ENCODE data around the gene IMMP2L.

DNA sequence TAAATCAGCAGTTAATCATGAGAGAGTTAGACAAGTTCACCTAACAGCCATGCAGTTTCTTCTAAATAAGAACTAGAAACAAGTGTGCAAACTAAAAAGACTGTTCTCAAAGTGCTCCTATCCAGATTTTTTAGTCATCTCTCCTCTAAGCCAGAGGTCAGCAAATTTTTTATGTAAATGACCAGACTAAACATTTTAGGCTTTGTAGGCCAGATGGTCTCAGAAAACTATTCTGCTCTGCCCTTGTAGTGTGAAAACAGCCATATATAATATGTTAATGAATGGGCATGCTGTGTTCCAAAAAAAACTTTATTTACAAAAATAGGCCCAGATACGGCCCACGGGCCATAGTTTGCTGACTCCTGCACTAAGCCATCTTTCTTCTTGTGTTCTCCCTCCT lies 734.4 kb downstream of the IMMP2L start:
- TF ChIP-seq, protein P1, sequence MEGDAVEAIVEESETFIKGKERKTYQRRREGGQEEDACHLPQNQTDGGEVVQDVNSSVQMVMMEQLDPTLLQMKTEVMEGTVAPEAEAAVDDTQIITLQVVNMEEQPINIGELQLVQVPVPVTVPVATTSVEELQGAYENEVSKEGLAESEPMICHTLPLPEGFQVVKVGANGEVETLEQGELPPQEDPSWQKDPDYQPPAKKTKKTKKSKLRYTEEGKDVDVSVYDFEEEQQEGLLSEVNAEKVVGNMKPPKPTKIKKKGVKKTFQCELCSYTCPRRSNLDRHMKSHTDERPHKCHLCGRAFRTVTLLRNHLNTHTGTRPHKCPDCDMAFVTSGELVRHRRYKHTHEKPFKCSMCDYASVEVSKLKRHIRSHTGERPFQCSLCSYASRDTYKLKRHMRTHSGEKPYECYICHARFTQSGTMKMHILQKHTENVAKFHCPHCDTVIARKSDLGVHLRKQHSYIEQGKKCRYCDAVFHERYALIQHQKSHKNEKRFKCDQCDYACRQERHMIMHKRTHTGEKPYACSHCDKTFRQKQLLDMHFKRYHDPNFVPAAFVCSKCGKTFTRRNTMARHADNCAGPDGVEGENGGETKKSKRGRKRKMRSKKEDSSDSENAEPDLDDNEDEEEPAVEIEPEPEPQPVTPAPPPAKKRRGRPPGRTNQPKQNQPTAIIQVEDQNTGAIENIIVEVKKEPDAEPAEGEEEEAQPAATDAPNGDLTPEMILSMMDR (IDR thresholded peaks at IDR 0.05; ENCODE audit: insufficient read depth, low read length, poor library complexity, severe bottlenecking): no peak
- no peak for TF ChIP-seq EZH2phosphoT487 (conservative IDR thresholded peaks at IDR 0.05; ENCODE audit: low read length)

Data from SU-DHL-6 (cell line).